ENCODE measurements around the gene KRT15.

The KRT15 gene

GRCh38 chr17:41518789-41519449, at the start of gene KRT15:
TSS of gene KRT15 (minus strand) at chr17:41518890. CDS start at chr17:41518827, 63 bp downstream.
- no peak for DNase-seq

DNA sequence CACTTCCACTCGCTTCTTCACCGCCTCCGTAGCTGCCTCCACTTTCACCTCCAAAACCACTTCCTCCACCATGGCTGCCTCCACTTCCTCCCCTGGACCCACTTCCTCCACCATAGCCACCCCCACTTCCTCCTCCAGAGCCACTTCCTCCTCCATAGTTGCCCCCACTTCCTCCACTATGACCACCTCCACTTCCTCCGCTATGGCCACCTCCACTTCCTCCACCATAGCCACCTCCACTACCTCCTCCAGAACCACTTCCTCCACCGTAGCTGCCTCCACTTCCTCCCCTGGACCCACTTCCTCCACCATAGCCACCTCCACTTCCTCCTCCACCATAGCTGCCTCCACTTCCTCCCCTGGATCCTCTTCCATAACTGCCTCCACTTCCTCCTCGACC, 48.6 kb upstream of the KRT15 start:
- no peak for DNase-seq

DNA sequence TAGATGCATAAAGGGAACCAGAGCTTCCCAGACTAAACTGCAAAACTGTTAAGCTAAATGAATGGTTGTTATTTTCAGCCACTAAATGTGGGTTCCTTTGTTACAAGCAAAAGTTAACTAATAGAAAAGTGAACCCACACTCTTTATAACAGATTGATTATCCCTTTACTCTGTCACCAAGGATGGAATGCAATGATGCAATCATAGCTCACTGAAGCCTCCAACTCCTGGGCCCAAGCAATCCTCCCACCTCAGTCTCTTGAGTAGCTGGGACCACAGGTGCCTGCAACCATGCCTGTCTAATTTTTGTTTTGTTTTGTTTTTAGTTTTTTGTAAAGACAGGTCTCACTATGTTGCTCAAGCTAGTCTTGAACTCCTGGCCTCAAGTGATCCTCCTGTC, 46.6 kb upstream of the KRT15 start:
- DNase-seq = no peak

DNA sequence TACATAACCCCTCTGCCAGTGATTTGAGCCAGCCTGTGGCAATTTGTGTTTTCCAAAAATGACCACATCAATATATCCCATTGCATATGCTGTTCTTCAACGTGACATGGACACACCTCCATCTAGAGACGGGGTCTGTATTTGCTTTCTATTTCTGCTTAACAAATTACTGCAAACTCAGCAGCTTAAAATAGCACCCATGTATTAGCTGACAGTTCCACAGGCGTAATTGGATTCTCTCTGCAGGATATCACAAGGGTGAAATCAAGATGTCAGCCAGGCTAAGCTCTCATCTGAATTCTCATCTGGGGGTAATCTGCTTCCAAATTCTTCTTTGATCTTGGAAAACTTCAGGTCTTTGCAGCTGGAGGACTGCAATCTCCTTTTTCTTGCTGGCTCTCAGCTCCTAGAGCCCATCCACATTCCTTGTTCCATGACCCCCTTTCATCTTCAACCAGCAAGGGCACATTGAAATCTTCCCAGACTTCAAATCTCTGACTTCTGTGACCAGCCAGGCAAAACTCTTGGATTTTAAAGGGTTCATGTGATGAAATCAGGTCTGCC, 45.0 kb upstream of the KRT15 start:
- DNase-seq = no peak

DNA sequence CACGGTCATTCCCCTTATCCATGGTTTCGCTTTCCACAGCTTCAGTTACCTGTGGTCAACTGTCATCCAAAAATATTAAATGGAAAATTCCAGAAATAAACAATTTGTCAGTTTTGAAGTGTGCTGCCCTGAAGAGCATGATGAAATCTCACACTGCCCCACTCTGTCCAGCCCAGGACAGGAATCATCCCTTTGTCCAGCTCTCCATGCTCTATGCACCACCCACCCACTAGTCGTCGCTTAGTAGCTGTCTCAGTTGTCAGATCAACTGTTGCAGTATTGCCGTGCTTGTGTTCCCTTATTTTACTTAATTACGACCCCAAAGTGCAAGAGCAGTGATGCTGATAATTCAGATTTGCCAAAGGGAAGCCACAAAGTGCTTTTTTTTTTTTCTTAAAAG, 42.9 kb upstream of the KRT15 start:
- no peak for DNase-seq

DNA sequence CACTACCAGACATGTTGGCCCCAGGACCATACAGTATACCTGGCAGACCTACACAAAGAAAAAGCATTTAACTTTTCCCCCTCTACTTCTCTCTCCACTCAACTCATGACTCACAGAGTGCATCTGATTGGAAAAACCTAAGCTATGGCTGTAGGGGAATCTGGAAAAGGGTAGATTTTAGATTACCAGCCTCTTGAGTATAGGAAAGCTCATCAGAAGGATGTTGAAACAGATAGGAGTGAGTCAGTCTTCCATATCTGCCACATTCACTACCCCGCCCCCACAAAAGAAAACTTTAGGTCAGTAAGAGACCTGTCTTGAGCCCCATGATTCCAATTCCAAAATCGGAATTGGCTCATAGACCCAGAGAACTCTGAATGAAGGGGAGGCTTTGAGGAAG, 40.9 kb upstream of the KRT15 start:
- no peak for DNase-seq

DNA sequence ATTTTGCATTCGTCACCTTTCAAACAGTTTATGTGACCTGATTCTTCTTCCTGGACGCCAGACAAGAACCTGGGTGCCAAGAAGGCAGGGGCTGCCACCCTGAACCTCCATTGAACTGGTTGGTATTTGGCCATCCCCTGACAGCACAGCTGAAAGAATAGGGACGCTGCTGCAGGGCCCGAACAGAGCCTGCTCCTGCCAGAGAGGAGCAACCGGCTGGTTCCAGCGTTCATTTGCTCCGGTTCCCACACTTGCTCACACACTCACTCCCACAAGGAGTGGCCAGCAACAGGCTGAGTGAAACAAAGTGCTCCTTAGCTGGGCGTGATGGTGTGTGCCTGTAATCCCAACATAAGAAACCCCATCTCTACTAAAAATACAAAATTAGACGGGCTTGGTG, 38.2 kb upstream of the KRT15 start:
- DNase-seq = no peak

GRCh38 chr17:41556306-41556705, 37.6 kb upstream of the KRT15 start:
- DNase-seq = no peak

DNA sequence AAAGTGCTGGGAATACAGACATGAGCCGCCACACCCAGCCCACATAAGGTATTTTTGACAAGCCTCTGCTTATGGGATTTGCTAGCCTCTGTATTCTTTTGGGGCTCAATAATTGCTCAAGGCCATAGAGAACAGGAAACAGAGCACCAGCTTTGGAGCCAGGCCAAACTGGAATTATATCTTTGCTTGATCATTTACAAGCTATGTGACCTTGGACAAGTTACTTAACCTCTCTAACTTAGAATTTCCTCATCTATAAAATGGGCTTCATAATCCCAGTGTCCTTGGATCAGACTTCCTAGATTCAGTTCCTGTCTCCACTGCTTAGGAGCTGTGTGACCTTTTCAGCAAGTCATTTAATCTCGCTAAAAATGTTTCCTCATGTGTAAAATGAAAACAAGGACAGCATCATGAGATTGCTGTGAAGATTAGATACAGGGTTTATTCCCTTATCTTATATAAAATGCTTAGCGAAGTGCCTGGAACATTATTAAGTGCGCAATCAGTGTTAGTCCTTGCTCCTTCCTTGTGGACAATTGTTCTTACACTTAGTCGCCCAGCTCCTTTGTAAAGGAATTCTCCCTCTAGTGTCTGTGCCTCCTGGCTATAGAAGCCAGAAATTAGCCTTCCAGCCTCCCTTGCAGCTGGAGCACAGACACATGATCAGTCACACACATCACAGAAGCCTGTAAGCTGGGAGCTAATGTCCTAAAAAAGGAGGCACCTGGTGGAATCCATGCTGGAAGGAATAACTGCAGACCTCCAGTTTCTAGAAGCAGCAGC, 36.6 kb upstream of the KRT15 start:
- no peak for DNase-seq

DNA sequence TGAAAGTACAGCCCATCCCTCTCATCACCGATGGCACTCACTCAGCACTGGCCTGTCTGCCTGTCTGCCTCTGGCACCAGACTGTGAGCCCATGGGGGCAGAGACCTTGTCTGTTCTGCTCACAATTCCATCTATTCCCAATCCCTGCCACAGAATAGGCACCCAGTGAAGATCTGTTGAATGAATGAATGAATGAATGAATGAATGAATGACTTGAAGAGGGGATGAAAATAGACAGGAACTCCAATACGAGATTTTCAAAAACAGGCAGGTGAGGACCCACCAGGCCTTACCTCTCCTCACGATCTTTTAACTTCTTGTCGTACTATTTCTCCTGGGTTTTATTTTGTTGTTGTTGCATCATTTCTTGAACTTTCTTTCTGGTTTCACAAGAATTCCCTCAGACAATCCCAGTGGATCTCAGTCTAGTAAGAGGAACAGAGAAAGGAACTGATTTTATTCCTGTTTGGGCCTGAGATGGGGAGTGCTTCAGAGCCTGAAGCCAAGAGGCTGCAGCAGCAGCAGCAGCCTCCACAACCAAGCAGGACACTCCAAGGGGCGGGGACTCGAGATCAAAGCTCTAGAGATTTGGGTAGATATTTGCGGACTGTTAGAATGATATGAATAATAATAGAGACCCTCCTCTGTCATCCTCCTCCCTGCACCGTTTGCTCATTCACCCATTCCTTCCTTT, 35.4 kb upstream of the KRT15 start:
- DNase-seq = no peak

DNA sequence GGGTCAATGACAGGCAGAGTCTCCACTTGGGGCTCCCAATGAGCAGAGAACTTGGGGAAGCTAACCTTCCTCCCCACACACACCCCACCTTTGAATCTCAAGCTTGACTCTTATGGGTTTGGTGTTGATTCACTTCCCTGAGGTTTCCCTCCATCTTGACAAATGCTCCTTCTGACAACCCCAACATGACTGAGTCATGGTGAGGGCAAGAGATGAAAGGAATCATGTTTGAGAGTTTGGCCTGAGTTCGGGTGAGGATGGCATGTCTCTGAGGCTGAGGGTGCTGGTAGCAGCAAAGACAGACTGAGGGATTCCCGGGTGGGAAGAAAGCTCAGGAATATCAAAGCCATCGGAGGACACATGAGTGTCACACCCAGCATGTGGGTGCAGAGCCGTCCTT, 34.5 kb upstream of the KRT15 start:
- no peak for DNase-seq

DNA sequence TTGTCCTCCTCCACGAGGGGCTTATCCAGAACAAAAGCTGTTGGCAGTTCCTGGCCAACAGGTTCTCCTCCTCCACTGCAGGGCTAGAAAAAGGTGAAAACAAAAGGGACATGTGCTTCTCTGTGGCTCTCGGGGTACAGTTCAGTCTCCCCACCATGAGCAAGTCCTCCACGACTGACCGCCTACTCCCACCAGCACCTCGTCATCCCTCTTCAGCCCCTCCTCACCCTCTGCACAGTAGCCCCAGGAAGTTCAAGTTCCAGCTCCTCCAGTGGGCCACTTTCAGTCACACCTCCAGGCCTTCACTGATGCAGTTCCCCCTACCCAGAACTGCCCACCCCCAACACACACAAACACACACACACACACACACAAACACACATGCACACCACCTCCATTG, 33.8 kb upstream of the KRT15 start:
- no peak for DNase-seq

DNA sequence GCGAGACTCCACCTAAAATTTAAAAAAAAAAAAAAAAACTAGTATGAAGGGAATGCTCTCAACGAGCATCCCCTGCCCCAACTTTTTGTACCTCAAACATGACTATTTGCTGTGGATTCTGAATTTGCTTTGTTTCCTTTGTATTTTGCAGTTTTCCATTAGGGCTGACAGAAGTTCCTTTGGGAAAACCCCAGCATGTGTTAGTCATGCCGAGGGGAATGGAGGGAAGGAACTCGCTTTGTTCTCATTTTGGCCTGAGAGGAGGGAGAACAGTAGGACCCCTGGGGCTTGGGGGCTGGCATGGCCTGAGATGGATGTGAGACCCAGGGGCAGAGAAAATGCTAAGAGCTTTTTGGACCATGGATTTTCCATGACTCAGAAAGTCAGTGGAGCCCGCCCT, 32.7 kb upstream of the KRT15 start:
- DNase-seq = no peak

- DNase-seq = no peak
Measured at GRCh38 chr17:41549596-41550039, 30.9 kb upstream of the KRT15 start.

DNA sequence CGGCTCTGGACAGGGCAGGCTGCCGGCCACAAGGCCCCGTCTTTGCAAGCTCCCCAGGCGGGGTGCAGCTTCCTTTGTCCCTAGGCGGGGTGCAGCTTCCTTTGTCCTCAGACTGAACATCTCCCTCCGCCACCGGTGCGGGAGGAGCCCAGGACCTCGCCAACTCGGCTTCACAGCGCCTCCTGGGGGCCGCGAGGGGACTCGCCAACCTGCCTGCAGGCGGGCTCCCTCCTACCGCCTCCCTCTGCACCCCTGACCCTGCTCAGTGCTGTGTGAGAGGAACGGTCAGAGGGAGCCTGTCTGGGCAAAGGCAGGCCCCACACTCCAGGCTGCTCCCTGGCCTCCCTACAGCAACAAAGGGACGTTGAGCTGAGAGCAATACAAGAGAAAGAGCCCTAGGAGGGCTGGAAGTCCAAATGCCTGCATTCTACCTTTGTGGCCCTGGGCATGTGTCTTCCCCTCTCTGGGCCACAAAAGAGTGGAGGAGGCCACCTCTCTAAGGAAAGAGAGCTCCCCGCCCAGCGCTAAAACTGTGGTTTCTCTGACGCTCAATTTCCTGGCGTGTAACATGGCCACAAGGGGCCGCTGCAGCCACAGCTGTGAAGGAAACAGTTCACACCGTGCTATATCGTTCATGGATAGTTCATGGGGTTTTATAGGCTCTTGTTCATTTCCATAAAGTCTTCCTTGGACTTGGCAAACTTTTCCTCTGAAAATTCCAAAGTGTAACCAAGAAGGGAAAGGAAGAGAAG, 30.3 kb upstream of the KRT15 start:
- peak; percentile 89 for DNase-seq

GRCh38 chr17:41547921-41548843, 29.5 kb upstream of the KRT15 start:
- DNase-seq = peak; percentile 83

DNA sequence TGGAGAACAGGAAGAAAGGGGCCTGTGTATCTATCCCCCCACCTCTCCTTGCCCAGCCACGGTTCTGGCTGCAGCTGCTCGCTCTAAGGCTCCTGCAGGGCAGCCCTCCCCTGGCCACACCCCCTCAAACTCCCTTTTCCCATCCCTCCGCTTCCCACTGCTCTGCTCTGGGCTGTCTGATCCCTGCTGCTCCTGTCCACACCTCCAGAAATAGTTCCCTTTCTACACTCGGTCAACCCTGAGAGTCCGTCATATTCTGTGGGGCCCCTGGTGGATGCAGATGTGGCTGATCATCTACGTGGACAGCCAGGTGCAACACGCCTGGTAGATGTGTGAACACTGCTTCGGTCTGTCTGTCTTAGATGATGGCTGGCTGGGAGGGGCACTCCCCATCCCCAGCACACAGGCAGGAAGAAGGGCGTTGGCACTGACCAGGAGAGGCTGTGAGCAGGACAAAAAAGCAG, 28.7 kb upstream of the KRT15 start:
- no peak for DNase-seq

DNA sequence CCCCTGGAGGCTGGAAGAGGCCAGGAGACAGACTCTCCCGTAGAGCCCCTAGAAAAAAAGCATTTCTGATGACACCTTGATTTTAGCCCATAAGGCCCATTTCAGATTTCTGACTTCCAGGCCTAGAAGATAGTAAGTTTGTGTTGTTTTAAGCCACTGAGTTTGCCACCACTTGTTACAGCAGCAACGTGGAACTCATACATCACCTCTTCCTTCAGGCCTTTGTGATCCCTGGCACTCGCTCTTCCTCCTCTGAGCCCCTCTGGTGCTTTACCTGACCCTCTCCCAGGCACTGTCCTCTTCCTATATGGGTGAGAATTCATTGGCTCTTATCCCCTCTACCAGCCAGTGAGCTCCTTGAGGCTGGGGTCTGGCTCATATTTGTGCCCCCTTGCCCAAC, 28.1 kb upstream of the KRT15 start:
- DNase-seq = no peak

- no peak for DNase-seq
Measured at GRCh38 chr17:41545829-41546410, 27.2 kb upstream of the KRT15 start.

GRCh38 chr17:41544935-41545334, 26.2 kb upstream of the KRT15 start:
- DNase-seq = no peak

DNA sequence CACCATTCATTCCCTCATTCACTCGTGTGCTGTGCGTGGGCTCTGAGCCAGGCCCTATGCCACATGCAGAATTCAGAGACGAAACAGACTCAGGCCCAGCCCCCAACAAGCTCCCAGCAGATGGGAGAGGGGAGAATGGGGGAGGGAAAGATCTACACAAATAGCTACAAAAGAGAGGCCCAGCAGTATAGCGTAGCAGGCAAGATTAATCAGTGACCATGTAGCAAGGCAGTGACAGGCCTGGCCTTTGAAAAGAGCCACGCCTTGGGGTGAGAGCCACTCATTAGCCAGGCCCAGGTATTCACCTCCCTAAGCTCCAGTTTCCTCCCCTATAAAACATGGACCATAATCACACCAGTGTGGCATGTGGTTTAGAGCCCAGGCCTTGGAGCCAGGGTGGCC, 25.8 kb upstream of the KRT15 start:
- no peak for DNase-seq

Measured in activated CD8-positive, alpha-beta memory T cell treated with anti-CD3 and anti-CD28 coated beads, Interleukin-2, amount 50 U/mL, for 48 hours (primary cell).